ENCODE measurements around the gene KMT2C.

KMT2C gene

GRCh38 chr7:152106990-152107389, 328.8 kb downstream of the KMT2C start:
- H3K36me3 ChIP-seq (replicated peaks; ENCODE audit: insufficient read depth, low read length): no peaks in the 10 kb centered on the region
- no peaks in the 10 kb centered on the region for H3K9me3 ChIP-seq (replicated peaks; ENCODE audit: insufficient read depth, low read length)
- no peak overlapping the region for H3K4me3 ChIP-seq (ENCODE audit: low read length)
- no peaks in the 10 kb centered on the region for H3K4me1 ChIP-seq (ENCODE audit: low read length)
- H3K9me2 ChIP-seq (replicated peaks; ENCODE audit: insufficient read depth, low read length): no peaks in the 10 kb centered on the region
- no peak overlapping the region for H3K27ac ChIP-seq (ENCODE audit: low read length)
- H3K4me2 ChIP-seq (ENCODE audit: low read depth, low read length): no peak overlapping the region
- DNase-seq: no peak
- no peaks in the 10 kb centered on the region for H4K20me1 ChIP-seq (ENCODE audit: insufficient read depth, low read length)
- no peaks in the 10 kb centered on the region for H3K27me3 ChIP-seq (replicated peaks; ENCODE audit: insufficient read depth, low read length)
- TF ChIP-seq EZH2phosphoT487 (IDR thresholded peaks at IDR 0.05; ENCODE audit: low read length): no peak
- TF ChIP-seq CTCF (IDR thresholded peaks at IDR 0.05; ENCODE audit: low read length): no peak
- TF ChIP-seq EZH2 (optimal IDR thresholded peaks at IDR 0.05; ENCODE audit: low read depth, low read length): no peak
- no peaks in the 10 kb centered on the region for H3K79me2 ChIP-seq (ENCODE audit: low read length)
- no peak overlapping the region for H3K9ac ChIP-seq (ENCODE audit: low read length)
- no peak overlapping the region for H2AFZ ChIP-seq (ENCODE audit: low read length)
- H3F3A ChIP-seq (ENCODE audit: insufficient read depth, low read length): no peaks in the 10 kb centered on the region

GRCh38 chr7:152105205-152105604, 330.6 kb downstream of the KMT2C start:
- no peak overlapping the region for H3K27ac ChIP-seq (ENCODE audit: low read length)
- DNase-seq: no peak
- TF ChIP-seq CTCF (IDR thresholded peaks at IDR 0.05; ENCODE audit: low read length): no peak
- no peak for TF ChIP-seq EZH2phosphoT487 (IDR thresholded peaks at IDR 0.05; ENCODE audit: low read length)
- TF ChIP-seq EZH2 (optimal IDR thresholded peaks at IDR 0.05; ENCODE audit: low read depth, low read length): no peak

GRCh38 chr7:152103691-152104090, 332.1 kb downstream of the KMT2C start:
- Histone ChIP-seq H3F3A (ENCODE audit: insufficient read depth, low read length) (no peaks in the 10 kb centered on the region), H4K20me1 (ENCODE audit: insufficient read depth, low read length) (no peaks in the 10 kb centered on the region), H3K4me3 (ENCODE audit: low read length) (no peak overlapping the region), H3K9me3 (replicated peaks; ENCODE audit: insufficient read depth, low read length) (no peaks in the 10 kb centered on the region), H3K27me3 (replicated peaks; ENCODE audit: insufficient read depth, low read length) (no peaks in the 10 kb centered on the region), H3K4me2 (ENCODE audit: low read depth, low read length) (no peak overlapping the region), H3K27ac (ENCODE audit: low read length) (no peak overlapping the region), H3K9me2 (replicated peaks; ENCODE audit: insufficient read depth, low read length) (no peaks in the 10 kb centered on the region), H3K4me1 (ENCODE audit: low read length) (no peaks in the 10 kb centered on the region), H3K9ac (ENCODE audit: low read length) (no peak overlapping the region), H2AFZ (ENCODE audit: low read length) (no peak overlapping the region), H3K36me3 (replicated peaks; ENCODE audit: insufficient read depth, low read length) (no peaks in the 10 kb centered on the region), H3K79me2 (ENCODE audit: low read length) (no peaks in the 10 kb centered on the region)
- TF ChIP-seq EZH2 (optimal IDR thresholded peaks at IDR 0.05; ENCODE audit: low read depth, low read length): no peak
- TF ChIP-seq CTCF (IDR thresholded peaks at IDR 0.05; ENCODE audit: low read length): no peak
- TF ChIP-seq EZH2phosphoT487 (IDR thresholded peaks at IDR 0.05; ENCODE audit: low read length): no peak
- DNase-seq: no peak

More at GRCh38 chr7:152105205-152105604, 330.6 kb downstream of the KMT2C start:
- H3K27me3 ChIP-seq (replicated peaks; ENCODE audit: insufficient read depth, low read length): no peaks in the 10 kb centered on the region
- H2AFZ ChIP-seq (ENCODE audit: low read length): no peak overlapping the region
- no peaks in the 10 kb centered on the region for H3K4me1 ChIP-seq (ENCODE audit: low read length)
- no peaks in the 10 kb centered on the region for H3K9me3 ChIP-seq (replicated peaks; ENCODE audit: insufficient read depth, low read length)
- H3K4me2 ChIP-seq (ENCODE audit: low read depth, low read length): no peak overlapping the region
- no peaks in the 10 kb centered on the region for H3K36me3 ChIP-seq (replicated peaks; ENCODE audit: insufficient read depth, low read length)
- H3F3A ChIP-seq (ENCODE audit: insufficient read depth, low read length): no peaks in the 10 kb centered on the region
- no peak overlapping the region for H3K9ac ChIP-seq (ENCODE audit: low read length)
- no peaks in the 10 kb centered on the region for H3K9me2 ChIP-seq (replicated peaks; ENCODE audit: insufficient read depth, low read length)
- H3K79me2 ChIP-seq (ENCODE audit: low read length): no peaks in the 10 kb centered on the region
- H4K20me1 ChIP-seq (ENCODE audit: insufficient read depth, low read length): no peaks in the 10 kb centered on the region
- no peak overlapping the region for H3K4me3 ChIP-seq (ENCODE audit: low read length)
